Colonic mucosa (tissue), 4 donors: ENCODE data around the gene SFMBT2. TPM values are rescaled to one million over a fixed set of nuclear protein-coding genes. Genes with fewer than 3 reads are reported as not detected.
"Not testable (repeated sequence)": the region's sequence is repeated elsewhere in the genome, so short reads cannot be mapped to it uniquely, and the experiment has no call there.

Experiments used
- DNase-seq: peaks from one replicate; pipeline ENCODE4 v3.0.0-alpha.2; 2020
- H3K27ac ChIP-seq: fragments of 200-600 bp; one replicate; pipeline ENCODE4 v1.8.0; 2021
- H3K27me3 ChIP-seq: fragments of 200-600 bp; one replicate; pipeline ENCODE4 v1.8.0; 2021
- H3K36me3 ChIP-seq: fragments of 200-600 bp; one replicate; pipeline ENCODE4 v1.8.0; 2021
- H3K4me1 ChIP-seq: fragments of 200-600 bp; one replicate; pipeline ENCODE4 v1.8.0; 2021; ENCODE audit warnings: mild to moderate bottlenecking
- H3K4me3 ChIP-seq: fragments of 200-600 bp; one replicate; pipeline ENCODE4 v1.8.0; 2021
- H3K9ac ChIP-seq, 2 donors: one replicate each; pipeline ENCODE4 v1.7.0; 2013; ENCODE audit warnings: control low read depth in 2 of 2, low read depth in 2 of 2, low read length in 2 of 2
- H3K9me3 ChIP-seq: fragments of 200-600 bp; one replicate; pipeline ENCODE4 v1.8.0; 2021
- intact Hi-C: fragments of 100-400 bp; cut with DNase I; formaldehyde crosslinking; loops from one replicate; pipeline ENCODE4 v1.14.1; 2022
- total RNA-seq, 2 donors: library from RNA; stranded (reverse); fragmentation: NEBNext Ultra II Directional in 1 of 2; extraction: Animal tissue kit (Norgen Biotek cat#: 25700) in 1 of 2; gene quantifications; one replicate each; pipeline ENCODE4 v1.2.1, GENCODE V29; 2021
- TF ChIP-seq, protein P1 (sequence below): fragments of 200-600 bp; IDR thresholded peaks from one replicate; pipeline ENCODE4 v1.8.0; 2022; ENCODE audit warnings: antibody characterized with exemption, mild to moderate bottlenecking
- donor health status: healthy.
- donor health status: DM: no; HTN: no; CAD: no.
- donor health status: DM: no; HTN: no; CAD: no.

The SFMBT2 gene
- total RNA-seq, 2 donors from 2014 or later = 2.3 to 3.5 TPM

DNA sequence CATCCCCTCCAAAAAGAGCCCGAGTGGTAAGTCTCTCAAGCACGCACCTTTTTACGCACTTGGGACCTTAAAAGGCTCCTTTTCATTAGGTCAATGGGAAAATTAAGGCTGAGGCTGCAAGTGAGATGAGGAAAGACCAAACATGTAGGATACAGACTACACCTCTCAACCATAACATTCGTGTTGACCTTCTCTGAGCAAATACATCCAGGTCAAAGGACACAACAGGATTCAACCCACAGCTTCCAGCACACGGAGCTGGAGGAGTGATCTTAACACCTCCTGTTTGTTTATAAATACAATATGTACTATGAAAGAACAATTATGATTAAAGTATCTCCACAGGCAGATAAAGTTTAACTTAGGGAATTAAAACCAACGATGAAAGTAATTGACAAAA is 9.7 kb downstream of the SFMBT2 start:
- intact Hi-C loops = no loop called here
- Histone ChIP-seq H3K27ac (no peak overlapping the region), H3K4me1 (no peaks in the 10 kb centered on the region), H3K9me3 (no peaks in the 10 kb centered on the region), H3K27me3 (no peaks in the 10 kb centered on the region), H3K9ac (no peak overlapping the region), H3K4me3 (no peak overlapping the region), H3K36me3 (no peaks in the 10 kb centered on the region)
- no peak for DNase-seq
- TF ChIP-seq, protein P1, sequence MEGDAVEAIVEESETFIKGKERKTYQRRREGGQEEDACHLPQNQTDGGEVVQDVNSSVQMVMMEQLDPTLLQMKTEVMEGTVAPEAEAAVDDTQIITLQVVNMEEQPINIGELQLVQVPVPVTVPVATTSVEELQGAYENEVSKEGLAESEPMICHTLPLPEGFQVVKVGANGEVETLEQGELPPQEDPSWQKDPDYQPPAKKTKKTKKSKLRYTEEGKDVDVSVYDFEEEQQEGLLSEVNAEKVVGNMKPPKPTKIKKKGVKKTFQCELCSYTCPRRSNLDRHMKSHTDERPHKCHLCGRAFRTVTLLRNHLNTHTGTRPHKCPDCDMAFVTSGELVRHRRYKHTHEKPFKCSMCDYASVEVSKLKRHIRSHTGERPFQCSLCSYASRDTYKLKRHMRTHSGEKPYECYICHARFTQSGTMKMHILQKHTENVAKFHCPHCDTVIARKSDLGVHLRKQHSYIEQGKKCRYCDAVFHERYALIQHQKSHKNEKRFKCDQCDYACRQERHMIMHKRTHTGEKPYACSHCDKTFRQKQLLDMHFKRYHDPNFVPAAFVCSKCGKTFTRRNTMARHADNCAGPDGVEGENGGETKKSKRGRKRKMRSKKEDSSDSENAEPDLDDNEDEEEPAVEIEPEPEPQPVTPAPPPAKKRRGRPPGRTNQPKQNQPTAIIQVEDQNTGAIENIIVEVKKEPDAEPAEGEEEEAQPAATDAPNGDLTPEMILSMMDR = no peak

DNA sequence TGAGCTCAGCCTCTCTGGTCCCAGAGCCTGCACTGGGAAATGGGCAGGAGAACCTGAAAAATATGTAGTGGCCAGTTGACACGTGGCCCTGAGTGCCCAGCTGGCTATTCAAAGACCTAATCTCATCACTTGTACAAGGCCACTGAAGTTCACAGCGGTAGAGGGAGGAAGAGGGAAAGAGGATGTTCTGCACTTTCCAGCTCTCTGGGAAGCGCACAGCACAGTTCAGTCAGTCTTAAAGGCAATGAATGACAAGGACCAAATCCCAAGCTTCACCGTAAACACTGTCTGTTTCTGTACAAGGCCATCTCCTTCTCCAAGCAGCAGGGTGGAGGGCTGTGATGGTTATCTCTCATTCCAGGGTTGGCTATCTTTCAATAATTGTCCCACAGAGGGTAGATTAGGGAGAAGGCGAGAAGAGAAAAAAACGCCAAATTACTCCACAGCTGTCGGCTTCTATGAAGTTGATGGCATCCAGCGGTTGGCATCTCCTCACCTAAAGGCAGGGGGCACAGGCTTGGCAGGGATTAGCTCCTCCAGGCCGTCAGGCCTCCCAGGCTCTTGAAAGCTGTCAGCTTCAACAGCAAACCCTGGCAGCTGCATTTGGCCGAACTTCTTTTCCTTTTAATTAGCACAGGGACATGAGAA is 10.6 kb downstream of the SFMBT2 start:
- intact Hi-C loops = no loop called here
- no peak overlapping the region for H3K9ac ChIP-seq
- no peaks in the 10 kb centered on the region for H3K27me3 ChIP-seq
- H3K9me3 ChIP-seq = no peaks in the 10 kb centered on the region
- H3K4me1 ChIP-seq = no peaks in the 10 kb centered on the region
- no peak overlapping the region for H3K27ac ChIP-seq
- H3K4me3 ChIP-seq = no peak overlapping the region
- no peak for DNase-seq
- no peaks in the 10 kb centered on the region for H3K36me3 ChIP-seq
- TF ChIP-seq, protein P1 = no peak

DNA sequence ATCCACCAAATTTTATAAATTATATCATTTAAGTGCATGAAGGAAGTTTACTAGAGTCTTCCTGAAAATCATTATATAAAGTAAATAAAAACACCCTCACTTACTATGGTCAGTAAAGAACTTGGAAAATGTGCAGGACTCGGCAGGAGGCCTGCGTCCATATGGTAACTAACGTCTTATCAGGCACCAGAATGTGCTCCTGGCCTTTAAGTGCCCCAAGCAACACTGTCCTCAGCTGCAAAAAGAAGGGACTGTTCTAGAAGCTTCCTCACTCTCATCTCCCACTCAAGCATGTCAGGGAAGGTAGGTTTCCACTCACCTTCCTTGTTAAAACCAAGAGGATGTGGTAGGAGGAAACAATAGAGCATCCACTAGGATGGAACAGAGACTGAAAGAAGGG is 11.3 kb downstream of the SFMBT2 start:
- no peak overlapping the region for H3K9ac ChIP-seq

DNA sequence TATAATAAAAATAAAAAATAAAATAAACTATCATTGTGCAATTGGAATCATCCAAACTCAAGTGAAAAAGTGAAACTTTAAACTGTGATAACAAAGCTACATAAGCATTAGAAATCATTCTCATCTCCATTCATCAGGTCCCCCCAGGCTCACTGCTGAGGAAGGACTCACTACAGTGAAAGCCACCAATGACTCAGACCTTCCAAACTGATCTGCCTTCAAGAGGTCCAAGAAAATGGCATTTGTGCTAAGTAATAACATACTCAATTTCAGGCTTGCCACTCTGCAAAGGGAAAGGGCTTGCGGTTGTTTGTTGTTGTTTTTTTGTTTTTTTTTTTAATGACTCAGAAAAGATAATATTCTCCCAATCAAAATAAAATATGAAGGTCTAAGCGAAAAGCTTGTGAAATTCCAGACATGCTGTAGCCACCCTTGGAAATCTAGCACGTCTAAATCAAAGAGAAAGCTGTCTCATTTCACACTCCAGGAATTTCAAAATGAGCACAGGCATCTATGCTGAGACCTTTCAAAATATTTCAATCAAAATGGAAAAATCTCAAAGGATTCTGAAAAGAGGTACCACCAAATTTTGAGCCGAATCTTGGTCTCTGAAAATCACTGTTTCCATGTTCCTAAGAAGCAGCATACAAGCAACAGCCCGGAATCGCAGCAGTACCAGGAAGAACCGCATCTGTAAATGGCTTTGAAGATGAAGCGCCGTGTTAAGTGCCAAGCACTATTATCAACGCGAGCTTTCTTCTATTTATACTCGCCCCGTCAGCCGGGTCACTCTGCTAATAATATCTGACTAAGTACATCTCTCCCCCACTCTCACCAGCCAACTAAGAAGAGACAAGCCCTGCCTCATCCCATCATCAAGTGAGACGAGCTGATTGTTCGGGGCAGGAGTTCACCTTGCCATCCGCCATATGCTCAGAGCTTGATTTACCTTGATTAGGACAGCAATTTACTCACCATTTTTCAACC is 13.5 kb downstream of the SFMBT2 start:
- intact Hi-C loops = no loop called here
- TF ChIP-seq, protein P1 = no peak
- H3K9me3 ChIP-seq = no peaks in the 10 kb centered on the region

More for the DNA sequence above, 11.3 kb downstream of the SFMBT2 start:
- H3K36me3 ChIP-seq = no peaks in the 10 kb centered on the region
- H3K27me3 ChIP-seq = no peaks in the 10 kb centered on the region
- no peak for DNase-seq
- intact Hi-C loops = no loop called here
- no peak overlapping the region for H3K4me3 ChIP-seq
- H3K4me1 ChIP-seq = no peaks in the 10 kb centered on the region
- TF ChIP-seq, protein P1 = no peak
- no peaks in the 10 kb centered on the region for H3K9me3 ChIP-seq
- no peak overlapping the region for H3K27ac ChIP-seq

GRCh38 chr10:7392301-7392700 is 18.5 kb downstream of the SFMBT2 start:
- H3K9me3 ChIP-seq, intact Hi-C loops, H3K27me3 ChIP-seq, H3K9ac ChIP-seq, H3K36me3 ChIP-seq, H3K27ac ChIP-seq, H3K4me3 ChIP-seq, DNase-seq, H3K4me1 ChIP-seq: not testable (repeated sequence)

More for the DNA sequence above, 13.5 kb downstream of the SFMBT2 start:
- H3K36me3 ChIP-seq = no peaks in the 10 kb centered on the region
- DNase-seq = no peak
- no peaks in the 10 kb centered on the region for H3K27me3 ChIP-seq
- H3K27ac ChIP-seq = no peak overlapping the region
- H3K4me3 ChIP-seq = no peak overlapping the region
- no peaks in the 10 kb centered on the region for H3K4me1 ChIP-seq
- no peak overlapping the region for H3K9ac ChIP-seq
